GM19455 (cell line): ENCODE data around the gene CDYL.

Experiments used
- ATAC-seq: cut with Tn5 transposase; IDR thresholded peaks from one replicate; pipeline ENCODE4 v1.9.1; 2021; ENCODE audit not compliant: unreplicated experiment

The CDYL gene

DNA sequence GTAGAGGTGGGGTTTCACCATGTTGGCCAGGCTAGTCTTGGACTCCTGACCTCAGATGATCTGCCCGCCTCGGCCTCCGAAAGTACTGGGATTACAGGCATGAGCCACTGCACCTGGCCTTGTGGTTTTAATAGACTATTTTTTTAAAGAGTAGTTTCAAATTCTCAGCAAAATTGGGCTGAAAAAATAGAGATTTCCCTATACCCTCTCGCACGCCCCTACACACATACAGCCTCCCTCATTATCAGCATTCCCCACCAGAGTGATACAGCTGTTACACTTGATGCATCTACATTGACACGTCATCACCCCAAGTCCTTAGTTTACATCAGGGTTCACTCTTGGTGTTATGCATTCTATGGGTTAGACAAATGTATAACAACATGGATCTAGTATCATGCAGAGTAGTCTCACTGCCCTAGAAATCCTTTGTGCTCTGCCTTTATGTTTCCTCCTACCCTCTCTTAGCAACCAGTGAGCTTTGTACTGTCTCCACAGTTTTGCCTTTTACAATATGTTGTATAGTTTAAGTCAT is 103.6 kb downstream of the CDYL start:
- ATAC-seq, result peak; percentile 74

- no peak for ATAC-seq
These were observed 104.2 kb downstream of the CDYL start for GRCh38 chr6:4880363-4880762.

- ATAC-seq, result no peak
These were observed 107.1 kb downstream of the CDYL start for GRCh38 chr6:4883298-4883697.

- no peak for ATAC-seq
These were observed 108.6 kb downstream of the CDYL start for GRCh38 chr6:4884646-4885340.

- no peak for ATAC-seq
These were observed 109.2 kb downstream of the CDYL start for GRCh38 chr6:4885341-4885933.

DNA sequence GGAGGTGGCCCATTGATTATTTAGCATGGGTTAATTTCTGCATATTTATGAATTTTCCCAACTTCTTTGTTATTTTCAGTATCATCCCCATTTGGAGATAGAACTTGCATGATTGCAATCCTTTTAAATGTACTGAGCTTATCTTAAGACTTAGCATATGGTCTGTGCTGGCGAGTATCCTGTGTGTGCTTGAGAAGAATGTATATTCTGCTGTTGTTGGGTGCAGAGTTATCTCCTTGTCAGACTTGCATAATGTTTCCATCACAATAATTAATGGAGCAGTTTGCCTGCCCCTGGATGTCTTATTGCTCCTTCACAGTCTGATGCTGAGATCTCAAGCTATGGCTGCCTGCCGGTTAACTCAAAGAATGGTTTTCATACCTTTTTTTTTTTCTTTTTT is 112.6 kb downstream of the CDYL start:
- no peak for ATAC-seq

GRCh38 chr6:4889701-4890100 is 113.5 kb downstream of the CDYL start:
- no peak for ATAC-seq

GRCh38 chr6:4890191-4890590 is 114.0 kb downstream of the CDYL start:
- ATAC-seq, result no peak

DNA sequence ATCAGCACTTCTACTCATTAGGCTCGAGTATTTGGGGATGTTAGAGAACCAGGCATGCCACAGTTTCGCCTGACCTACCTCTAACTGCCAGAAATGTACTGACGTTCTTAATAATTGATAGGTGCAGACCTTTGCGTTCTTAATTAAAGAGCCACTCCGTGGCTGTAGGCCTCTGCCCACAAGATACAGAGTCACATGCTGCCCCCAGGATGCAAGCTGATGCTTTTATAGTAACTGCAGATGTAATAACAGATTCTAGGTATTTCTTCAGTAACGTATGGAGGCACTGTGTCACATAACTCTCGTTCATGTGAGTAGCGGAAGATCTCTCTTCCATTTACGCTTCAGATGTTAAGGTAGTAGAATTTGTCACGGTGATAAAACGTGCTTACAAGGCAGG is 114.4 kb downstream of the CDYL start:
- ATAC-seq, result no peak

- no peak for ATAC-seq
These were observed 114.9 kb downstream of the CDYL start for GRCh38 chr6:4891141-4891540.

DNA sequence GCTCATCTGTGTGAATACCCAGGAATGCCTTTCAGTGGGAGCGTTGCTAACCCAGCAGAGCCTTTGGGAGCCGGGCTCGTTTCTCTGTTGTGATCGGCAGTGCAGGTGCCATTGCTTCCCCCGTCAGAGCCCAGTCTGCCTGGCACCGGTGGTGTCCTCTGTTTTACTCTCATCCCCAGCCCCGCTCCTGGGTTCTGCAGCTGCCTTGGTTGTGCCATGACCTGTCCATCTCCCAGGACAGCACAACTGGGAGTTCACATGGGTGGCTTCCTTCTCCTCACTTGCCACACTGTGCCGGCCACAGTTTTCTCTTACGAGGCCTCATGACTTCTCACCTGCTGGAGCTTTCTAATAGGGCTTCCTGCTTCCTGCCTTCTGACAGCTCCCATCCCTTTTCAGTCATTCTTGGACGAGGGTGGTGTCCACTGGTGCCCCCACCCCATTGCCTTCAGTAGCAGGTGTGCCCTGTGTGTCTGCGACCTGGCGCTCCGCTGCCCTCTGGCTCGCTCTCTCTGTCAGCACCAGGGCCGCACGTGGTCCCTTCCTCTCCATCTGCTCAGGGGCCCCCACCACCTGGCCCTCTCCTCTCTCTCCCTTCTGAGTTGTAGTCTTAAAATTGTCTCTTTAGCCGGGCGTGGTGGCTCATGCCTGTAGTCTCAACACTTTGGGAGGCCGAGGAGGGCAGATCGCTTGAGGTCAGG is 116.7 kb downstream of the CDYL start:
- no peak for ATAC-seq

DNA sequence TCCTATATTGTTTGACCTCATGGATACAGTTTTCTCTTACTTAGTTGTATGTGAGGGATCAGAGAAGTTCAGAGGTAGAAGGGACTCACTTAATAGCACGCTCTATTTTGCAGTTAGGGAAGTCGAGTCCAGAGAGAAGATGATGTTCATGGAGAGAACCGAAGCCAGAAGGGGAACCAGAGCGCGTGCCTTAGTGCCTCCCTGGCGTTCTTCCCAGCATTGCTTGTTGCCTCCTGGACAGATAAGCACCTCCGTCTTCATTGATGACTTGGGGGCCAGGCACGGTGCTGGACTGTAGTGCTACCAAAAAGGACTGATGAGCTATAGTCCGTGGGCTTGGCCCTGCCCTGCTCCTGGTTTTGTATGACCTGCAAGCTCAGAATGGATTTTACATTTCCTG is 117.8 kb downstream of the CDYL start:
- no peak for ATAC-seq

- no peak for ATAC-seq
These were observed 119.8 kb downstream of the CDYL start for GRCh38 chr6:4895971-4896370.

DNA sequence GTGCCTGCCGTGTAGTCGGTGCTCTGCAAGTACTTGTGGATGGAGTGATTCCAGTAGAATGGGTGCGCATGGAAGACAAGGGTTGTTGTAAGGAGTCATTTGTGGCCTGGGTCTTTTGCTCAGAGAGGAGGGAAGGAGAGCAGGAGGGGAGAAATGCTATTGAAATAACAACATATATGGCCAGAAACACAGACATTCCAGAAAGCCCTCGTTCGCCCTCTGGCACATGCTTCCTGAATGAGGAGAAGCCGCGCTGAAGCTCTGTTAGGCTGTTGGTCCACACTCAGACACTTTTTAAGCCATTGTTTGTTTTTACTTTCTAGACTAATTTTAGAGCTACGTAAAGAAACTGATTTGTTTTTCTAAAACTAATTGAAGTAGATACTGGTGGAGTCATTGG is 120.2 kb downstream of the CDYL start:
- ATAC-seq, result no peak

DNA sequence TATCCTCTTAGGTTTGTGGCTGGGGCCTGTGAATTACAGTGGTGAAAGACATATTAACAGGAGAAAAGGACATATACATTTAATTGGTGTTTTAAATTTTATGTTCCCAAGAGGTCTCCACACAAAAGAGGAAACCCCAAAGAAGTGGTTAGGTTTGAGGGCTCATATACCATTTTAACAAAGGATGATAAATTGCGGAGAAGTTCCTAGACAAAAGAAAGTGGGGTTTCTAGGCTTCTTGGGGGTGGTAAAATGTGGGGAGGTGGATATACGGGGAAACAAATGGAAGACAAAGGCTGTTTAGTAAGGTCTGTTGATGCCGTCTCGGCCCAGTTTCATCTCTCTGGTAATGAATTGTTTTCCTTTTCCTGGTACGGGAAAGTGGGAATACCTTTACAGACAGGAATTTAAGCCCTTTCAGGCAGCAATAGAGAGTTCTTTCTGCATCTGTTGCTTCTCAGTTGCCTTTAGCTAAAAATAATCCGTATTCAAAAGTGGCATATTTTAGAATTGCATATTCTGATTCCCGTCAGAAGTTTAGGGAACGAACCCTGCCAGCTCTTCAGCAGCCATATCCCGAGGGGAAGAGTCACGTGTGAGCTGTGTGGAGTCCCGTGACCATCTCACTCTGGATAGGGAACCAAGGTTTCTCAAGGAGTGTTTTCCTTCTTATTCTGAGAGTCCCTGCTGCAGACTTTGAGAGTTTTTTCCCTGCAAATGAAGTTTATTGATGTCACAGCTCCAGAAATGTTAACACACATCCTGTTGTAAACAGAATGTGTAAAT is 123.2 kb downstream of the CDYL start:
- no peak for ATAC-seq

DNA sequence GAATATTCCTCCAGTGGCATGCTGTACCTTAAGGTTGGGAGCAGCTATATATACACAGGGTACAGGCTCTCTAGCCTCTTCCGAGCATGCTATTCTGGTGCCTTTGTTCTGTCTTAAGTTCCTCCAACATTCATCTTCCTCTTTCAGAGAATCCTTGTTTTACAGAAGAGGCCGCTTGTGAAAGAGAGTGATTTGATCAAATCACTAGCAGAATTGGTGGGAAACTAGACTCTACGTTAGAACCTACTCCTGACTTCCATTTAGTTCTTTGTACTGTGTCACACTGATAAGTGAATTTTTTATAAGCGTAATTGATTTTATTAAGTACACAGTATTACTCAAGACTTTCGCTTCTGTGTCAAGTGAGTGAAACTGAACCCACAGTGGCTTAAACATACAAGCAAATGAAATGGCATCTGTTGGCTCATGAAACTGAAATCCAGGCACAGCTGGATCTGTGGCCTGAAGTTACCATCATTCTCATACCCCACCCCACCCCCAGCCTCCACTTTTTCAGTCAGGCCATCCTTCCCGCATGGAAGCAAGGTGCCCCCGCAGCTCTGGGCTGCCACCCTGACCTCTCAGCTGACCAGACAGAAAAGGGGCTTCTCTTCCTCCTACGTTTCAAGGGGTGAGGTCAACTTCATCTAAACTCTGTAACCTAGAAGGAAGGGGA is 125.3 kb downstream of the CDYL start:
- no peak for ATAC-seq

DNA sequence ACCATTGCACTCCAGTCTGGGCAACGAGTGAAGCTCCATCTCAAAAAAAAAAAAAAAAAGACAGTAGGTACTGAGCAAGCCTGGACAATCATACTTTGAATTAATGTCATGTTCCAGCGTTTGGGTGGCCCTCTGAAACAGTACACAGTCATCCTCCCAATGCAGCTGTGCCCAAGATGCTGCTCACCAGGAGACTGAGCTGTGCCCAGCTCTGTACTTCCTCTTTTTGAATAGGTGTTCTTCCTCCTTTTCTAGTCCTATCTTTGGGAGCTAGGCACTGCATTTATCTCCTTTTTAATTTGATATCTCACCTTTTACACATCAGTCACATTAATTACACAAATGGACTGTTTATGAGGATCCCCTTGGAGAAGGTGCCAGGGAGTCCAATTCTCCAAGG is 126.2 kb downstream of the CDYL start:
- ATAC-seq, result no peak

- ATAC-seq, result no peak
These were observed 126.9 kb downstream of the CDYL start for GRCh38 chr6:4903121-4903520.

DNA sequence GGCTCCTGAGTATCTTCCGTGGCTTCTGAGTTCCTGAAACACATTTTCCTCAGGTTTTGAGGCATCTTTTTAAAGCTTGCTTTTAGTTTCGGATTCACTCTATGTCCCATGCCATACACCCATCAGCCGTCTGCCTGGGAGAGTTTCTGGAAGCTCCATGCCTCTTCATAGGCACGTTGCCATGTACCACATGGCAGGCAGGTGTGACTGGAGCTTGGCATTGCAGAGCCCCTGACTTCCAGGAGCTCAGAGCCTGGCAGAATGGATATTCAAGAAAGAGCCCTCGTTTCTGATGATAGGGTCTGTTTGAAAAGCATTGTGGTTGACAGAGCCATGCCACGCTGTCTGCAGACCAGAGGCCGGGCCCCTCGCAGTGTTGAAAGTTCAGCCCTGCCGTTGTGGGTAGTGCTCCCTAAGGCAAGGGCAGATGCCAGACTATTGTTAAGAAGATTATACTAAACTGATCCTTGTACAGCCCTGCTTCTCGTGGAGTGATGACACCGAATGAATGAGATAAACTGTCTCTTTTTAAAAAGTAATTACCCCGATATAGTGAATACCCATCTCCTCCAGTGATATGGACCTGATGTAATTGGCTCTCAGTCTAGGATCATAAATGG is 127.7 kb downstream of the CDYL start:
- no peak for ATAC-seq

GRCh38 chr6:4904461-4905025 is 128.3 kb downstream of the CDYL start:
- no peak for ATAC-seq
